UCSD-AML1 (cell line): ENCODE results near the gene SETDB2.

Experiments used
- DNase-seq: peaks from one replicate; lab custom pipeline; 2025; ENCODE audit not compliant: unreplicated experiment; lab: John Stamatoyannopoulos, UW

SETDB2 gene

GRCh38 chr13:49532593-49532992, 88.5 kb downstream of the SETDB2 start:
- DNase-seq, result no peak

GRCh38 chr13:49533011-49533410, 88.9 kb downstream of the SETDB2 start:
- no peak for DNase-seq

- DNase-seq, result no peak
Measured at GRCh38 chr13:49533591-49534269, 89.7 kb downstream of the SETDB2 start.

- DNase-seq, result no peak
Measured at GRCh38 chr13:49536144-49536873, 92.2 kb downstream of the SETDB2 start.

- no peak for DNase-seq
Measured at GRCh38 chr13:49538404-49538803, 94.3 kb downstream of the SETDB2 start.

- no peak for DNase-seq
Measured at GRCh38 chr13:49539313-49539712, 95.2 kb downstream of the SETDB2 start.

GRCh38 chr13:49539746-49540145, 95.7 kb downstream of the SETDB2 start:
- no peak for DNase-seq

- no peak for DNase-seq
Measured at GRCh38 chr13:49540552-49540951, 96.5 kb downstream of the SETDB2 start.

GRCh38 chr13:49543656-49544055, 99.6 kb downstream of the SETDB2 start:
- no peak for DNase-seq
